ENCODE results near the gene DPYD.
"Not testable (repeated sequence)": the region's sequence is repeated elsewhere in the genome, so short reads cannot be mapped to it uniquely, and the experiment has no call there.

DPYD gene

DNA sequence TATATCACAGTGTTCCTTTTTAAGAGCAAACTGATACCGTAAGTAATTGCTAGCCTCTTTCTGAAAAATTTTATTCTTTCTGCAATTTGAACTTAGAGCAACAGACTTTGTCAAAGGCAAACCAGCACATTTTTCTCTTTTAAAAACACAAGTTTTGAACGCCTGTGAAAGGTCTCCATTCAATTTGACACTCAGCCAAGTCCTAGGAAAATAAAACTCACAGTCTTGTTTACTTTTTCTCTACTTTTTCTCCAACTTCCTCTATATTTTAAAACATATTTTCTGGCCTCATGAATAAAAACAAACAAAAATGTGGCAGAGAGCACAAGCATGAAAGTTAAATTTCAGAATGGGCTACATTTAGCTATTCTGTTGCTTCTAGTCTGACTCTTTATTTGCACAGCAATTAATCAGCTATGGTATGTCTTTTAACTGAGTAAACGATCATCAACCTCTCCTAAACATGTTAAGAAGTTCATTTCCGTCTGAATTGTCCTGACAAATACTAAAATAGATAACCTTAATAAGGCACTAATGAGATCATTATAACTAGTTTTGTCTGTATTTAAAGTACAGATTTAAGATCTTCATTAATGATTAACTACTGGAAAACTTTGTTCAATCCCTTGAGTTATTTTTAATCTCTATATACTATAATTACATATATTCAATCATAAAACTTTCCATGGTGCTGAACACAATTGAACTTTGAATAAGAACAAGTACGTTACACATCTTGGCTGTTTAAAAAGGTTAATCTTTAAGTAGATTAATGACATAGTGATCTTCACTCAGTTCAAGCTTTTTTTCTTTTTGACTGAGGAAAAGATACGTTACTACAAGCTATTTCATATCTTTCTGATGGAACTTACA is 648.7 kb downstream of the DPYD start:
- no peak for DNase-seq (ENCODE audit: low spot score)

- no peak for DNase-seq (ENCODE audit: low spot score)
Observed at GRCh38 chr1:97270508-97271307, 650.1 kb downstream of the DPYD start.

DNA sequence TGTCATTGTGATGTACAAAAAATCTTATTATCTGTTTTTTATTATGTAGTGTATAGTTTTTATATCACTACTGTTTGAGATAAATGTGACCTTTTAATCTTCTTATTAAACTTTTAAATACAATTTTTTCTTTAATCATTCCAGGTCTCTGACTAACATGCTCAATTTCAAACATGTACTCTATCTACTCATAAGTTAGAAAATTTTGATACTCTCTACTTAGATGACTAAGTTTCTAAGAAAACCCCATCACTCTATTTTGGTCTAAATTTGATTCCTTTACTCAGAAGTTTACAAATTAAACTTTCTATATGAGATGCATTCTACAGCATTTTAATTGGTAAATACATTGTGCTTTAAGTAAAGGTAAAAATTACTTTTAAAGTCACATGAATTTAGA is 655.2 kb downstream of the DPYD start:
- DNase-seq (ENCODE audit: low spot score) = no peak

DNA sequence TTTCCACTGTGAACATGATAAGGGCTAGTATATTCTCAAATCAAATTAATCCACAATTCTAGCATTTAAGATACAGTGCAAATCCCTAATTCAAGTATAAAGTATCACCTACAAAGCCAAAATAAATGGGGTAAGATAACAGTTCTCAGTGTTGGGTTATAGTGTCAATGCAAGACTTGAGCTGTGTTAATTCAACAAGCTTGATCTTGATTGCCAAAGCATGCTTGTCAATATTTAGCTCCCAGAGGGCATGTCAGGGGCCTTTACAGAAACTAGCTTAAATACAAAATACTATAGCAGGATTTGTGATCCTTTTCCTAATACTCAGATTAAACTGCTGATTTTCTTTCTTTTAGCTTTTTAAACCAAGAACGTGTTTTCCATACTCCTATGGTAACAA is 658.0 kb downstream of the DPYD start:
- no peak for DNase-seq (ENCODE audit: low spot score)

GRCh38 chr1:97258597-97258996 is 662.2 kb downstream of the DPYD start:
- DNase-seq (ENCODE audit: low spot score) = no peak

- DNase-seq (ENCODE audit: low spot score) = no peak
Observed at GRCh38 chr1:97254731-97255463, 665.9 kb downstream of the DPYD start.

GRCh38 chr1:97252925-97253324 is 667.9 kb downstream of the DPYD start:
- no peak for DNase-seq (ENCODE audit: low spot score)

DNA sequence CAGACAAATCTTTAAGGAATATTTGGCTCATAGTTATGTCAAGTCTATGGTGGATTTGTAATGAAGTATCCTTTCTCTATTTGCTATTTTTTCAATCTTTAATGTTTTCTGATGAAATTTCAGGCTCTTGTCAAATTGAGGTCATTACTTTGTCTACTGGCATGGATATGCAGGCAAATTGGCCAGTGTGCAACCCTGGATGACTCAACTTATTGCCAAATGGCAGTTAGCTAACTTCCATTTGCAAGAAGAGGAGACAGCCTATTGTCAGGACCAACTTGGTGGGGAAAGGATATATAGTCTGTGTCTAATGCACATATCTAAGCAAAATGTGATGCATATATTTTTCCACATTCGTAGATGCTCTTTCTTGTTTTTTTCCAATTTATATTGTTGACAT is 668.8 kb downstream of the DPYD start:
- DNase-seq (ENCODE audit: low spot score) = no peak

- DNase-seq (ENCODE audit: low spot score) = no peak
Observed at GRCh38 chr1:97247196-97247595, 673.6 kb downstream of the DPYD start.

DNA sequence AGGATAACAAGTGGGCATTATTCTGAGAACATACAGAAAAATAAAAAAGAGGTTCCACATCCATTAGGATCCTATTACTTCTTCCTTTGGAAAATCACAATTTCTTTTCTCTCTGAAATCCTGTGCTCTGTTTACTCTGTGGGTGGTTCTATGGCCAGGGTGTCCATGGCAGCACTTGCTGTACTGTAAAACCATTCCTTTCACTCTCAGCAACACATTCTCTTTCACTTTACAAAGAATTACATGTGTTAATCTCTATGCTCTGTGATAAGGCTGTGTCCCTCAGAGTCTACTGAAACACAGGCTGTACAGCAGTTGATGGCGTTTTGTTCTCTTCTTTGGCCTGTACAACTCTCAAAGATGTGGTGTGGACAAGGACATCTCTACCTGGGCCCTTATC is 675.2 kb downstream of the DPYD start:
- DNase-seq (ENCODE audit: low spot score) = no peak

DNA sequence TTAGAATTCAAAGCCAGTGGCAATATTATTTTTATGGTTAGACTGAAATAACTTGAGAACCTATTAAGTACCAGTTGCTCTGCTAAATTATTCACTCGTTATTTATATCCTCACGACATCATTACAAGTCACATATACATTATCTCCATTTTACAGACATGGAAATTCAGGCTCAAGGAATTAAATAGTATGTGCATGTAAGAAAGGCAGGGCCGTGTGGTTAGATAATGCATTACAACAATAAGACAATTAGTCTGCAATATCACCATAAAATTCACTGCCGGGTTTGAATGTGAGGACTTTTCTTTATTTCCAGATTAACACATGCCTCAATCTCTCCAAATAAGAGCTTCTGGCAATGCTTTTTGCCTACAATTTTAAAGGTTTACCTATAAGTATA is 675.8 kb downstream of the DPYD start:
- no peak for DNase-seq (ENCODE audit: low spot score)

DNA sequence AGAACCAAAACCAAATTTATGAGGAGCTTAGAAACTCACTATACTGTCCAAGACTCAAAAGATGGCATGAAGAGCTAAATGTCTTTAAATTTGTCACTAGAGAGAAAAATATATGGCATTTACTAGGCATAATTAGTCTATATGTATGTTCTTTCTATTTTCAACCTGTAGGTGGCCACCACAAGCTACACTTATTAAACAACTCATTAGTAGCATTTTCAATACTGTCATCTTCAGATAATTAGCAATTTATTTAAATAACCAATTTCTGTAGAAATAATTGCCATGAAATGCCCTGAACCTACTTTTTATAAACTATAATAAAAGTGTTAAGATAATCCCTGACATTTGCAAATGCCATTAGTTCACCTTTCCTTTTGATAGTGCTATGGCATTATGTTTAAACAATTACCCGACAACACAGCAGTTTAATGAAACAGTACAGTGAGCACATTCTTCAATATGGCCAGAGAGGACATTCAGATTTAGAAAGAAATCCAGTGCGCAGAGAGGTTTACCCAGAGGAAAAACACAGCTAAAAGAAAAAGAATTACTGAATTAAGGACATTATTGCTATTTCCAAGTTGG is 676.8 kb downstream of the DPYD start:
- no peak for DNase-seq (ENCODE audit: low spot score)

GRCh38 chr1:97238816-97239215 is 682.0 kb downstream of the DPYD start:
- no peak for DNase-seq (ENCODE audit: low spot score)

GRCh38 chr1:97231354-97231753 is 689.5 kb downstream of the DPYD start:
- not testable (repeated sequence) for DNase-seq (ENCODE audit: low spot score)

GRCh38 chr1:97212671-97213070 is 708.2 kb downstream of the DPYD start:
- no peak for DNase-seq (ENCODE audit: low spot score)

DNA sequence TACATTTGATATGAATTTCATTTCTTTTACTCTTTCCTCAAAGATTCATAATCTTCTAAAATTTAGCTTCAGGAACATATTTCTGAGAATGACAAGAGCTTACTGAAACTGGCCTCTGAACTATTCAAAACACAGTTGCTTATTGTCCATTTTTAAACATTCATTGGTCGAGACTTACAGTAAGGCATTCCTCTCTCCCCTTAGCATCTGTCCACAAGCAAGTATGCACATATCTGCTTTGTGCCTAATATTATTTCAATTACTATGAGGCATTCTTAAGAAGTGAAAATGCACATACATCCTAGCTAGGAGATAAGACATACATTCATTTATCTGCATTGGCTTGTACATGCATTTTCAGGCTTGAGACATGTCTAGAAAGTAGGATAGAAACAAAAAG is 710.5 kb downstream of the DPYD start:
- no peak for DNase-seq (ENCODE audit: low spot score)

- DNase-seq (ENCODE audit: low spot score) = no peak
Observed at GRCh38 chr1:97209381-97209957, 711.4 kb downstream of the DPYD start.

DNA sequence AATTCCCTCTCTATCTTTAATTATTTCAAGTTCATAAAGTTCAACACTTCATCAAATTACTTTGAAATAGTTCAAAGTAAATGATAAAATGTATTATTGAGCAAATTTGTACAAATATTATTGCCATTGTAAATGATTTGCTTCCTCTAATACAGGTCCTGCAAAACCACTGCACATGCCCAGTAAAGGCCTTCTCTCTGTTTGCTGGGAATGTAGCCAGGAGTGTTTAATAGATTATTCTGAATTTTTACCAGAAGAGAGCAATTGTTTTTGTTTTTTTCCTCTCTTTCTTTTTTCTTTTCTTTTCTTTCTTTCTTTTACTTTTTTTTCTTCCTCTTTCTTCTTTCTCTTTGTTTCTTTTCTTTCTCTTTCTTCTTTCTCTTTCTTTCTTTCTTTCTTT is 713.0 kb downstream of the DPYD start:
- DNase-seq (ENCODE audit: low spot score) = no peak

GRCh38 chr1:97204468-97204867 is 716.4 kb downstream of the DPYD start:
- DNase-seq (ENCODE audit: low spot score) = no peak

GRCh38 chr1:97202481-97203380 is 718.1 kb downstream of the DPYD start:
- DNase-seq (ENCODE audit: low spot score) = no peak

GRCh38 chr1:97201641-97202040 is 719.2 kb downstream of the DPYD start:
- no peak for DNase-seq (ENCODE audit: low spot score)

Measured in hepatic stellate cell (primary cell).